A673 (cell line): Measurements from ENCODE around the gene RHEX. TPM values are rescaled to one million over a fixed set of nuclear protein-coding genes. Genes with fewer than 3 reads are reported as not detected.

Experiments
- BruUV-seq: library from RNA; stranded (reverse); fragments of 400-500 nt; replicated peaks from 2 replicates; lab custom pipeline; 2021; lab: Mats Ljungman, UMichigan
- CTCF ChIA-PET: fragments of 300-600 bp; sonication (Branson Sonifier 250); formaldehyde crosslinking; loops from one replicate; lab custom pipeline; 2022; ENCODE audit warnings: antibody characterized with exemption; lab: Charles Lee
- POLR2A ChIA-PET: fragments of 300-600 bp; sonication (Branson Sonifier 250); formaldehyde crosslinking; loops from one replicate; lab custom pipeline; 2022; ENCODE audit warnings: antibody characterized with exemption; ENCODE audit not compliant: low non-redundant PET; lab: Charles Lee
- DNase-seq: peaks from one replicate; pipeline ENCODE4 v3.0.0-alpha.2; 2015; ENCODE audit warnings: low spot score
- H3K27ac ChIP-seq: fragments of 200-600 bp; sonication (generic); 2 replicates; pipeline ENCODE4 v1.5.1; 2016; ENCODE audit warnings: mixed run types, low read depth, mild to moderate bottlenecking, mixed read lengths, antibody characterized with exemption, low read length; ENCODE audit not compliant: poor library complexity, severe bottlenecking
- H3K27me3 ChIP-seq: fragments of 200-600 bp; sonication (generic); replicated peaks from 2 replicates; pipeline ENCODE4 v1.6.1; 2017; ENCODE audit warnings: mixed run types, low read depth, mild to moderate bottlenecking, mixed read lengths, antibody characterized with exemption, low read length; ENCODE audit not compliant: insufficient read depth, poor library complexity
- H3K36me3 ChIP-seq: fragments of 200-600 bp; sonication (generic); 2 replicates; pipeline ENCODE4 v1.6.1; 2016; ENCODE audit warnings: mixed run types, mild to moderate bottlenecking, mixed read lengths, antibody characterized with exemption, low read length; ENCODE audit not compliant: insufficient read depth, poor library complexity, severe bottlenecking
- H3K4me1 ChIP-seq: fragments of 200-600 bp; sonication (generic); 2 replicates; pipeline ENCODE4 v1.6.1; 2017; ENCODE audit warnings: mixed run types, mild to moderate bottlenecking, mixed read lengths, antibody characterized with exemption, low read length; ENCODE audit not compliant: insufficient read depth, poor library complexity, severe bottlenecking
- H3K4me3 ChIP-seq: fragments of 200-600 bp; sonication (generic); 2 replicates; pipeline ENCODE4 v1.5.1; 2016; ENCODE audit warnings: low read depth, mixed run types, mild to moderate bottlenecking, mixed read lengths, low read length; ENCODE audit not compliant: poor library complexity, severe bottlenecking
- H3K9me3 ChIP-seq: fragments of 200-600 bp; sonication (generic); 2 replicates; pipeline ENCODE4 v1.6.1; 2016; ENCODE audit warnings: mixed run types, low read depth, mild to moderate bottlenecking, mixed read lengths, antibody characterized with exemption, low read length; ENCODE audit not compliant: poor library complexity, severe bottlenecking
- CTCF ChIP-seq: fragments of 300-800, 200-600 bp; sonication (generic); conservative IDR thresholded peaks from 2 replicates; pipeline ENCODE4 v1.5.1; 2017; ENCODE audit warnings: low read depth, mild to moderate bottlenecking, antibody characterized with exemption, low read length, moderate library complexity, mixed read lengths
- EZH2 ChIP-seq: fragments of 200-600 bp; sonication (generic); IDR thresholded peaks from 2 replicates; pipeline ENCODE4 v1.6.1; 2017; ENCODE audit warnings: borderline replicate concordance, low read depth, mild to moderate bottlenecking, mixed read lengths, antibody characterized with exemption, low read length; ENCODE audit not compliant: poor library complexity, severe bottlenecking
- intact Hi-C: fragments of 100-400 bp; cut with micrococcal nuclease; formaldehyde crosslinking; loops from one replicate; pipeline ENCODE4 v1.10.0; 2022; ENCODE audit not compliant: unreplicated experiment
- total RNA-seq: library from RNA; stranded (reverse); gene quantifications from 2 replicates; pipeline ENCODE4 v1.2.3, GENCODE V29; 2021

The RHEX gene
- total RNA-seq, 1 experiment from 2014 or later = not detected

GRCh38 chr1:206144605-206145004 is 91.6 kb downstream of the RHEX start:
- no TSS peak for BruUV-seq
- TF ChIP-seq CTCF (no peak), EZH2 (no peak)
- DNase-seq = no peak
- no peak overlapping the region for H3K27ac ChIP-seq
- POLR2A ChIA-PET = no interaction called here
- no peak overlapping the region for H3K4me3 ChIP-seq
- H3K9me3 ChIP-seq = no peaks in the 10 kb centered on the region
- no peaks in the 10 kb centered on the region for H3K36me3 ChIP-seq
- CTCF ChIA-PET = no interaction called here
- H3K27me3 ChIP-seq = peaks cover 31% of the 10 kb centered on the region
- no peaks in the 10 kb centered on the region for H3K4me1 ChIP-seq
- intact Hi-C loops = no loop called here

GRCh38 chr1:206145771-206146290 is 92.9 kb downstream of the RHEX start:
- H3K27ac ChIP-seq = no peak overlapping the region
- no peaks in the 10 kb centered on the region for H3K36me3 ChIP-seq
- intact Hi-C loops = no loop called here
- POLR2A ChIA-PET = no interaction called here
- no TSS peak for BruUV-seq
- CTCF ChIA-PET = no interaction called here
- H3K4me1 ChIP-seq = no peaks in the 10 kb centered on the region
- DNase-seq = no peak
- no peak for TF ChIP-seq EZH2
- no peak for TF ChIP-seq CTCF
- H3K9me3 ChIP-seq = no peaks in the 10 kb centered on the region
- H3K27me3 ChIP-seq = peaks cover 26% of the 10 kb centered on the region
- no peak overlapping the region for H3K4me3 ChIP-seq

Other genes with a start within 250 kb of the RHEX start
- gene SLC41A1, start 240.0 kb upstream of the RHEX start, total RNA-seq = 16.1 and 19.5 TPM in 2 replicates
- not detected in 2 replicates for gene PM20D1, start 203.0 kb upstream of the RHEX start, total RNA-seq
- not detected in 2 replicates for gene SLC26A9, start 109.7 kb upstream of the RHEX start, total RNA-seq
- gene RAB7B, start 49.8 kb upstream of the RHEX start, total RNA-seq = 0.11 and 0.31 TPM in 2 replicates
- 0.39 TPM in 1 of 2 replicates, not detected in the other for gene CTSE, start 29.3 kb upstream of the RHEX start, total RNA-seq
- gene AVPR1B, start 64.2 kb downstream of the RHEX start, total RNA-seq = not detected in 2 replicates
- 20.6 and 22.4 TPM in 2 replicates for gene FAM72A, start 149.7 kb downstream of the RHEX start, total RNA-seq
- 75.4 and 92.8 TPM in 2 replicates for gene SRGAP2, start 150.4 kb downstream of the RHEX start, total RNA-seq